H1 (cell line): ENCODE measurements around the gene GEMIN2. TPM values are rescaled to one million over a fixed set of nuclear protein-coding genes. Genes with fewer than 3 reads are reported as not detected.
A peak's percentile ranks its signal among the peaks of the same experiment; 100 is the strongest.

Experiments
- CEBPB ChIP-seq: IDR thresholded peaks from 2 replicates; pipeline ENCODE4 v1.6.1; 2012; ENCODE audit warnings: low read depth, low read length
- CHD1 ChIP-seq: IDR thresholded peaks from 2 replicates; pipeline ENCODE4 v1.6.1; 2012; ENCODE audit warnings: low read depth, low read length, improper control_type of control experiment
- CHD2 ChIP-seq: IDR thresholded peaks from 2 replicates; pipeline ENCODE4 v1.6.1; 2012; ENCODE audit warnings: low read length, improper control_type of control experiment
- EGR1 ChIP-seq: IDR thresholded peaks from 2 replicates; pipeline ENCODE4 v1.6.1; 2011; ENCODE audit warnings: low read depth, low read length, borderline replicate concordance
- FOSL1 ChIP-seq: IDR thresholded peaks from 2 replicates; pipeline ENCODE4 v1.6.1; 2011; ENCODE audit warnings: mild to moderate bottlenecking, low read depth, low read length, moderate library complexity; ENCODE audit not compliant: insufficient read depth
- HDAC6 ChIP-seq: IDR thresholded peaks from one replicate; pipeline ENCODE4 v1.7.1; 2012; ENCODE audit warnings: low read depth, mild to moderate bottlenecking, inconsistent platforms, low read length, moderate library complexity
- JUND ChIP-seq: IDR thresholded peaks from 2 replicates; pipeline ENCODE4 v1.6.1; 2011; ENCODE audit warnings: mild to moderate bottlenecking, improper control_type of control experiment, low read length
- KDM5A ChIP-seq: fragments of 200-600 bp; IDR thresholded peaks from 2 replicates; pipeline ENCODE4 v1.7.1; 2012; ENCODE audit warnings: mild to moderate bottlenecking, low read length, inconsistent platforms, mixed read lengths
- MAFK ChIP-seq: IDR thresholded peaks from 2 replicates; pipeline ENCODE4 v1.6.1; 2012; ENCODE audit warnings: low read depth, mild to moderate bottlenecking, improper control_type of control experiment, low read length
- NANOG ChIP-seq: IDR thresholded peaks from 2 replicates; pipeline ENCODE4 v1.6.1; 2011; ENCODE audit warnings: low read length, low read depth, mild to moderate bottlenecking, inconsistent platforms; ENCODE audit not compliant: insufficient read depth, poor library complexity, severe bottlenecking
- POLR2A ChIP-seq, 2 experiments: IDR thresholded peaks; 1 replicate in 1 of 2; 2 replicates in 1 of 2; pipeline ENCODE4 v1.6.1; 2011; ENCODE audit warnings: low read depth in 2 of 2, low read length in 2 of 2, mild to moderate bottlenecking in 2 of 2; ENCODE audit errors: control extremely low read depth in 1 of 2
- POLR2AphosphoS5 ChIP-seq: IDR thresholded peaks from 2 replicates; pipeline ENCODE4 v1.6.1; 2011; ENCODE audit warnings: low read depth, low read length
- POU5F1 ChIP-seq: IDR thresholded peaks from 2 replicates; pipeline ENCODE4 v1.6.1; 2011; ENCODE audit warnings: low read depth, mild to moderate bottlenecking, low read length, moderate library complexity
- RBBP5 ChIP-seq: IDR thresholded peaks from 2 replicates; pipeline ENCODE4 v1.7.1; 2012; ENCODE audit warnings: low read depth, mild to moderate bottlenecking, inconsistent platforms, low read length, moderate library complexity, borderline replicate concordance
- RFX5 ChIP-seq: IDR thresholded peaks from 2 replicates; pipeline ENCODE4 v1.6.1; 2011; ENCODE audit warnings: low read depth, low read length, improper control_type of control experiment, borderline replicate concordance
- SP1 ChIP-seq: IDR thresholded peaks from 2 replicates; pipeline ENCODE4 v1.6.1; 2011; ENCODE audit warnings: low read depth, low read length
- SUZ12 ChIP-seq: fragments of 200-600 bp; sonication (generic); IDR thresholded peaks from 2 replicates; pipeline ENCODE4 v1.6.1; 2012; ENCODE audit warnings: mild to moderate bottlenecking, inconsistent platforms, low read length, moderate library complexity, mixed read lengths
- TAF1 ChIP-seq: IDR thresholded peaks from 2 replicates; pipeline ENCODE4 v1.6.1; 2011; ENCODE audit warnings: mild to moderate bottlenecking, low read depth, low read length
- TAF7 ChIP-seq: optimal IDR thresholded peaks from 2 replicates; pipeline ENCODE3; 2011; ENCODE audit warnings: low read depth, mild to moderate bottlenecking, inconsistent platforms, low read length, moderate library complexity, borderline replicate concordance
- YY1 ChIP-seq: IDR thresholded peaks from 2 replicates; pipeline ENCODE4 v1.6.1; 2011; ENCODE audit warnings: low read depth, mild to moderate bottlenecking, low read length
- ZNF274 ChIP-seq: IDR thresholded peaks from 2 replicates; pipeline ENCODE4 v1.7.0; 2012; ENCODE audit warnings: low read length, borderline replicate concordance; ENCODE audit errors: extremely low read depth
- polyA plus RNA-seq, 7 experiments: library from polyadenylated mRNA; depleted of rRNA in 3 of 7; stranded (reverse) in 5 of 7; unstranded in 2 of 7; fragments of >200 nt in 5 of 7; fragments of 200-250 nt in 2 of 7; gene quantifications; 1 replicate in 5 of 7; 2 replicates in 1 of 7; 4 replicates in 1 of 7; pipeline versions ENCODE4 v1.2.1 to v1.2.3, GENCODE V29; 2011 to 2013; ENCODE audit warnings: missing spikeins in 2 of 7, mixed read lengths in 2 of 7
- total RNA-seq: library from RNA; stranded (reverse); fragmentation: NEBNext Ultra II Directional; extraction: Animal tissue kit (Norgen Biotek cat#: 25700); gene quantifications from 2 replicates; pipeline ENCODE4 v1.2.1, GENCODE V29; 2021
- TF ChIP-seq, protein P1 (sequence below): IDR thresholded peaks from 2 replicates; pipeline ENCODE4 v1.6.1; 2011; ENCODE audit warnings: low read length, improper control_type of control experiment

GEMIN2 gene
- total and polyA plus RNA-seq, 2 of the 8 experiments (the other 6 are each of a cell fraction or from before 2014, with no cell fraction given) = 29.1 to 30.8 TPM

DNA sequence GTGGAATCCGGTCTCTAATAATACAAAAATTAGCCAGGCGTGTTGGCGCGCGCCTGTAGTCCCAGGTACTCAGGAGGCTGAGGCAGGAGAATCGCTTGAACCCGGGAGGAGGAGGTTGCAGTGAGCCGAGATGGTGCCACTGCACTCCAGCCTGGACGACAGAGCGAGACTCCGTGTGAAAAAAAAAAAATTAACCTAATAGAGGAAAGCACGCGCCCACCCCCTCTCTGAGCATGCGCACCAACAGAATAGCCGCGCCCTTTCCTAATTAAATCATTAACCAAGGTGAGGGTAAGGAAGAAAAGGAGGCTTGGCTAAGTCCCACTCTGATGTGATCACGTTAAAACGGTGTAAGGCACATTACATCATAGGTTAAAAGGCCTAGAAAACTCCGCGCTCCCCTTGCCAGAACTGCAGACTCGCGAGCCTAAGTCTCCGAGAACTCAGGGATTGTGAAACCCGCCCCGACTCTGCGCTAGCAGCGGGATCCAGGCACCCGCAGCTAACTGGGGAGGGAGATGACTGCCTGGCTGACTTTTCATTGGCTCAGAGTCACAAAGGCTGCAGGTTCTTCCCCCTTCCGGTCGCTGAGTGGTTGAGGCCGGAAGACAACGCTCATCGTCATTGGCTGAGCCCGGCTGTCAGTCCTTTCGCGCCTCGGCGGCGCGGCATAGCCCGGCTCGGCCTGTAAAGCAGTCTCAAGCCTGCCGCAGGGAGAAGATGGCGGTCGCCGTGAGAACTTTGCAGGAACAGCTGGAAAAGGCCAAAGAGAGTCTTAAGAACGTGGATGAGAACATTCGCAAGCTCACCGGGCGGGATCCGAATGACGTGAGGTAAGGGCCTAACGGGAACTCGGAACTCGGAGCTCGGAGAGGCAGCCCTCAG, 60.7 kb downstream of the GEMIN2 start, which contains the start of gene PNN (continued):
- peak; percentile 90 for TF ChIP-seq YY1
- TF ChIP-seq POU5F1 = no peak
- TF ChIP-seq ZNF274 = no peak
- peak; percentile 56 for TF ChIP-seq KDM5A
- no peak for TF ChIP-seq SUZ12
- no peak for TF ChIP-seq RFX5
- no peak for TF ChIP-seq EGR1
- peak; percentile 99 for TF ChIP-seq SP1
- TF ChIP-seq MAFK = no peak
- TF ChIP-seq, protein P1, sequence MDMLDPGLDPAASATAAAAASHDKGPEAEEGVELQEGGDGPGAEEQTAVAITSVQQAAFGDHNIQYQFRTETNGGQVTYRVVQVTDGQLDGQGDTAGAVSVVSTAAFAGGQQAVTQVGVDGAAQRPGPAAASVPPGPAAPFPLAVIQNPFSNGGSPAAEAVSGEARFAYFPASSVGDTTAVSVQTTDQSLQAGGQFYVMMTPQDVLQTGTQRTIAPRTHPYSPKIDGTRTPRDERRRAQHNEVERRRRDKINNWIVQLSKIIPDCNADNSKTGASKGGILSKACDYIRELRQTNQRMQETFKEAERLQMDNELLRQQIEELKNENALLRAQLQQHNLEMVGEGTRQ = no peak
- peak; percentile 98 for TF ChIP-seq TAF7
- no peak for TF ChIP-seq HDAC6
- TF ChIP-seq FOSL1 = no peak
- TF ChIP-seq CEBPB = peak; percentile 98
- TF ChIP-seq NANOG = no peak
- peak; percentile 96 to 99 for TF ChIP-seq POLR2A (IDR thresholded peaks at IDR 0.05; ENCODE audit: control extremely low read depth in 1 of 2, low read depth in 2 of 2, low read length in 2 of 2)
- peak; percentile 32 for TF ChIP-seq RBBP5
- peak; percentile 87 for TF ChIP-seq POLR2AphosphoS5
- TF ChIP-seq TAF1 = peak; percentile 99
- peak; percentile 90 for TF ChIP-seq JUND
- TF ChIP-seq CHD1 = peak; percentile 91
- peak; percentile 96 for TF ChIP-seq CHD2
